ENCODE measurements around the gene AXDND1. TPM values are rescaled to one million over a fixed set of nuclear protein-coding genes. Genes with fewer than 3 reads are reported as not detected.

Gene AXDND1
- total RNA-seq (2022; extraction: Qiagen RNA extraction) = 0.18 to 0.39 TPM (median 0.32 TPM) in 5 replicates

GRCh38 chr1:179365342-179366092, at the start of gene AXDND1:
Gene AXDND1 (plus strand): TSS chr1:179365971. CDS start chr1:179366510, 539 bp downstream.

GRCh38 chr1:179575497-179576314, 209.9 kb downstream of the AXDND1 start, which contains the start of gene NPHS2:
Gene NPHS2 (minus strand): TSS chr1:179575948. CDS start chr1:179575864, 84 bp downstream.

GRCh38 chr1:179591592-179592580, 226.1 kb downstream of the AXDND1 start, which contains the start of gene TDRD5:
Gene TDRD5 (plus strand): TSS chr1:179591832. CDS start chr1:179592616, 784 bp downstream.

Other genes starting within 250 kb of the AXDND1 start
- gene ABL2, start 136.3 kb upstream of the AXDND1 start, total RNA-seq (2022; extraction: Qiagen RNA extraction) = 14.9 to 20.8 TPM (median 17.0 TPM) in 5 replicates
- gene SOAT1, start 72.2 kb upstream of the AXDND1 start, total RNA-seq (2022; extraction: Qiagen RNA extraction) = 21.9 to 30.2 TPM (median 28.0 TPM) in 5 replicates
- gene NPHS2, start 210.0 kb downstream of the AXDND1 start, total RNA-seq (2022; extraction: Qiagen RNA extraction) = not detected in 5 replicates
- 0.03 to 0.06 TPM (median 0.05 TPM) in 4 of 5 replicates, not detected in the other for gene TDRD5, start 225.9 kb downstream of the AXDND1 start, total RNA-seq (2022; extraction: Qiagen RNA extraction)

Data from A549 treated with CORT108297 at 1 μM for 4 hours (cell line).